Lower lobe of right lung (tissue), 2 donors: Measurements from ENCODE around the gene OSTM1. TPM values are rescaled to one million over a fixed set of nuclear protein-coding genes. Genes with fewer than 3 reads are reported as not detected.

Experiments
- ATAC-seq, 2 donors: fragments of 200-7000 bp; cut with Tn5 transposase; one replicate each; pipeline ENCODE4 v1.9.1; 2020 to 2022; ENCODE audit warnings: mild to moderate bottlenecking in 2 of 2, moderate library complexity in 2 of 2
- DNase-seq: peaks from one replicate; pipeline ENCODE4 v3.0.0-alpha.2; 2020
- H3K27ac ChIP-seq: fragments of 200-600 bp; one replicate; pipeline ENCODE4 v1.8.0; 2022
- H3K27me3 ChIP-seq: fragments of 200-600 bp; one replicate; pipeline ENCODE4 v1.8.0; 2022; ENCODE audit warnings: low read depth
- H3K36me3 ChIP-seq: fragments of 200-600 bp; one replicate; pipeline ENCODE4 v1.8.0; 2022; ENCODE audit warnings: mild to moderate bottlenecking
- H3K4me1 ChIP-seq: fragments of 200-600 bp; one replicate; pipeline ENCODE4 v1.8.0; 2022
- H3K4me3 ChIP-seq: fragments of 200-600 bp; one replicate; pipeline ENCODE4 v1.8.0; 2022; ENCODE audit warnings: mild to moderate bottlenecking
- H3K9me3 ChIP-seq: fragments of 200-600 bp; one replicate; pipeline ENCODE4 v1.8.0; 2022
- intact Hi-C: fragments of 100-400 bp; cut with DNase I; formaldehyde crosslinking; loops from one replicate; pipeline ENCODE4 v1.11.0; 2022
- total RNA-seq: library from RNA; stranded (reverse); fragmentation: NEBNext Ultra II Directional; extraction: Animal tissue kit (Norgen Biotek cat#: 25700); gene quantifications from one replicate; pipeline ENCODE4 v1.2.1, GENCODE V29; 2021
- TF ChIP-seq, protein P1 (sequence below): fragments of 200-600 bp; IDR thresholded peaks from one replicate; pipeline ENCODE4 v1.8.0; 2022; ENCODE audit warnings: antibody characterized with exemption, mild to moderate bottlenecking
- donor health status: DM: no; HTN: yes; CAD: no; lungs with severe emphysema.

The OSTM1 gene
- total RNA-seq, 1 donor from 2014 or later: 63.8 TPM

DNA sequence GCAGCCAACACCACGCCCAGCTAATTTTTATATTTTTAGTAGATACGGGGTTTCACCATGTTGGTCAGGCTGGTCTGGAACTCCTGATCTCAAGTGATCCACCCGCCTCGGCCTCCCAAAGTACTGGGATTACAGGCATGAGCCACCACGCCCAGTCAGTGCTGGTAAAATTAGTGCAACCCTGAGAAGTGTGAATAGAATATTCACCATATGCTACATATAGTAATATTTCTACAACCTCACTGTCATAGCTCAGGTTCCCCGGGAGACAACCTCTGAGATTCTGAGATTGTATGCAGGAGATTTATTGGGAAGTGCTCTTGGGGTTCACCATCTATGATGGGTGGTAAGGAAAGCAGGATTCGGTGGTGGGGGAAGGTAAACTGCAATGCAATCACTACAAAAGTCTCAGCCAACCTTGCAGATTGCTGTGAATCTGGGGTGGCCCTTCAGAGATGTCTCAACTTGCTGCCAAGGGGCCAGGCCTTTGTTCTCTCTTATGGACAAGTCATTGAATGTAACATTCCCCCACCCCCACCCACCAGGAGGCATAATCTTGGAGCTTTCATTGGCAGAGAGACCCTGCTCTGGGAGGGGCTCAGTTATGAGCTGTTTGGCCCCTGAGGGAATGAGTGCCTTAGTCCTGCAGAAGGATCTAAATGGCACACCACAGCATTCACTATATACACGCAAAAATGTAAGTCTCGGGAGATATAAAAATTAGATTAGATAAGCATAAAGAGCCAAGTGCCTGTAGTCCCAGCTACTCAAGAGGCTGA lies 82.6 kb downstream of the OSTM1 start:
- intact Hi-C loops: no loop called here
- no peaks in the 10 kb centered on the region for H3K36me3 ChIP-seq
- no peaks in the 10 kb centered on the region for H3K4me1 ChIP-seq
- DNase-seq: no peak
- no peaks in the 10 kb centered on the region for H3K27me3 ChIP-seq
- ATAC-seq: no peak
- H3K27ac ChIP-seq: no peak overlapping the region
- H3K4me3 ChIP-seq: no peak overlapping the region
- H3K9me3 ChIP-seq: no peaks in the 10 kb centered on the region
- TF ChIP-seq, protein P1, sequence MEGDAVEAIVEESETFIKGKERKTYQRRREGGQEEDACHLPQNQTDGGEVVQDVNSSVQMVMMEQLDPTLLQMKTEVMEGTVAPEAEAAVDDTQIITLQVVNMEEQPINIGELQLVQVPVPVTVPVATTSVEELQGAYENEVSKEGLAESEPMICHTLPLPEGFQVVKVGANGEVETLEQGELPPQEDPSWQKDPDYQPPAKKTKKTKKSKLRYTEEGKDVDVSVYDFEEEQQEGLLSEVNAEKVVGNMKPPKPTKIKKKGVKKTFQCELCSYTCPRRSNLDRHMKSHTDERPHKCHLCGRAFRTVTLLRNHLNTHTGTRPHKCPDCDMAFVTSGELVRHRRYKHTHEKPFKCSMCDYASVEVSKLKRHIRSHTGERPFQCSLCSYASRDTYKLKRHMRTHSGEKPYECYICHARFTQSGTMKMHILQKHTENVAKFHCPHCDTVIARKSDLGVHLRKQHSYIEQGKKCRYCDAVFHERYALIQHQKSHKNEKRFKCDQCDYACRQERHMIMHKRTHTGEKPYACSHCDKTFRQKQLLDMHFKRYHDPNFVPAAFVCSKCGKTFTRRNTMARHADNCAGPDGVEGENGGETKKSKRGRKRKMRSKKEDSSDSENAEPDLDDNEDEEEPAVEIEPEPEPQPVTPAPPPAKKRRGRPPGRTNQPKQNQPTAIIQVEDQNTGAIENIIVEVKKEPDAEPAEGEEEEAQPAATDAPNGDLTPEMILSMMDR: no peak

Other genes with a start within 250 kb of the OSTM1 start
- gene SEC63, start 116.5 kb downstream of the OSTM1 start, total RNA-seq: 96.5 TPM
- not detected for gene NR2E1, start 91.3 kb upstream of the OSTM1 start, total RNA-seq
- 230 TPM for gene SNX3, start 186.3 kb upstream of the OSTM1 start, total RNA-seq
- gene AFG1L, start 220.3 kb upstream of the OSTM1 start, total RNA-seq: 7.4 TPM